GM18873 (cell line): ENCODE results near the gene CHMP4A.

Experiments
- ATAC-seq: cut with Tn5 transposase; IDR thresholded peaks from one replicate; pipeline ENCODE4 v1.9.1; 2021; ENCODE audit warnings: mild to moderate bottlenecking, moderate library complexity, moderate number of reproducible peaks; ENCODE audit not compliant: unreplicated experiment, low FRiP score

The CHMP4A gene

DNA sequence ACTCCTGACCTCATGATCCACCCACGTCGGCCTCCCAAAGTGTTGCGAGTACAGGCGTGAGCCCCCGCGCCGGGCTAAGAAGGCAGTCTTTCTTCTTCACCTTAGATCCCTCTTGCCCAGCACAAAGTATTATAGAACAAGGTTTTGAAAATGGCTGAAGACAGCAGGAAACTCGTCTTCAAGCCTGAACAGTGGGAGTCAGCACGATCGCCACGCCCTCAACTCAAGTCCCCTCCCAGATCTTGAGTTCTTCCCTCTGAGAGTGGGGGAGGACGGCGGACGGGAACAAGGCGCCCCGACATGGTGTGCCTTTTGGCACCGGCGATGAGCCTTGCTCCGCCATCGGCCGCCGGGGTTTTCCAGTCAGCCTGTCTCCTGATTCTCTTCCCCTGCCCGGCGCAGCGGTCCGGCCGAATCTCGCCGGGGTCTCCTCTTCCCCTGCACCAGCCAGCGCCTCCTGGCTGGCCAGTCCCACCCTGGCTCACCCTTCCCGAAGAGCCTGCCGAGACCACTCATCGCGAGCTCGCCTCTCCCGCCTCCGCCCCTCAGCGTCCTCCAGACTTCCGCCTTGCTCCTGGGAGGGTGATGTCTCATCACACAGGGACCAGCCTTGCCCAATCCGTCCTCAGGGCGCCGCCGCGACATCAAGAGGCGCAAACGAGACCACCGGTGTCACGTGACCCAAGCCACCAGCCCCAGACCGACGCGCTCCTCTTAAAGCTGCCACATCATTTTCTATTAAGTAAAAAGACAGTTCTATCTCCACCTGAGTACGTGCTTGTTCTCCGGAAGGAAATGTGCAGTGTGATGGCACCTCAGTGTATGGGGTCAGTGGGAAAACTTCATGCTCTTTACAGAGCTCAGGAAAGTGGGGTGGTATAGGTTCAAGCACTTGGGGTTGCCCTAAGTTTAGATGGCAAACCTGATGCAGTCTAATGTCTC is at the start of gene CHMP4A:
Gene CHMP4A (minus strand): TSS at position 565 of the 942 bp plus-strand sequence. CDS start 49 bp downstream, at position 516.
- peak; percentile 73 for ATAC-seq

- ATAC-seq, result no peak
These were observed 48.7 kb upstream of the CHMP4A start for GRCh38 chr14:24261969-24262327.

GRCh38 chr14:24261256-24261968 is 48.1 kb upstream of the CHMP4A start:
- ATAC-seq, result no peak

DNA sequence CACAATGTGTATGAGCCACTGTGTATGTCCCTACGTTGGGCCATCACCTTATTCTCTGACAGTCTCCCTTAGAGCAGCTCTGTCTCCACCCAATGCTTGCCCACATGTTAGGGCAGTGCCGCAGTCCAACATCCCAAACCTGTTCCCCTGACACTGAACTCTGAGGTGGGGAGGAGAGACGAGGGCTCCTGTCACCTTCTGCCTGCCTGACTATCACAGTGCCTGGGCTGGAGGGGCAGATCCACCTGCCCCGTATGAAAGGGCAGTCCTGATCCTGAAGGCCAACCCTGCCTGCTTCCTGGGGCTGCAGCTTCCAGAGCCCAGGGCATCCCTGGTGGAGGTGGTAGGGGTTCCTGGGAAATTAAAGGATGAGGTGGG is 47.5 kb upstream of the CHMP4A start:
- ATAC-seq, result no peak

DNA sequence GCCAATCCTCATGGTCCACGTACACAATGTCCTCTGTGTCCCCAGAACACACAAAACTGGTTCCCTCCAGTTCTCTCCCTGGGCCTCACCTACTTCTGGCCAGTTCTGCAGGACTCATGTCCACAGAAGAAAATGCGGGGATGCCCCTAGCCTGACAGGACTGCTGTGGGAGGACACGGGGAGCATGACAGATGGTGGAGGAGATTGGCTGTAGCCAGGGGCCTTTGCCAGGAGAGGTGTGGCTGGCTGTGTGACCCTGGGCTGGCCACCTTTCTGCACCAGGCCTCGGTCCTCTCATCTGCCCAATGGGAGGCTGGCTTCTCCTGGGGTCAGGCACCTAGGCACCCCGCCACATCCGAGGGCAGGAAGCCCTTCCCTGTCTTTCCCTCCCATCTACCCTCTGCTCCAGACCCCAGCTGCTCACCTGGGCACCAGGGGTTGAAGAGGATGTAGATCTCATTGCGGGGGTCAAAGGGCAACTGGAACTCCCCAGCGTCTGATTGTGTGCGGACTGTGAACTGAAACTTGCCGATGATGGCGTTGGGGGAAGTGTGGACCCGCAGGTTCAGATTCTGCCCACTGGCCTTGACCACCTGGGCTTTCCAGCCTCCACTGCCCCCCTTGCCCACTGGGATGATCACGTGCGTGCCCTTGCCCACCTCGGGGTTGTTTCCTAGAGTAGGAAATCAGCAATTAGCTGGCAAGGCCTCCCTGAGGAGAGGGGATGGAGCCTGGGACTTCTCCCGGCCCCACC is 46.9 kb upstream of the CHMP4A start:
- no peak for ATAC-seq

DNA sequence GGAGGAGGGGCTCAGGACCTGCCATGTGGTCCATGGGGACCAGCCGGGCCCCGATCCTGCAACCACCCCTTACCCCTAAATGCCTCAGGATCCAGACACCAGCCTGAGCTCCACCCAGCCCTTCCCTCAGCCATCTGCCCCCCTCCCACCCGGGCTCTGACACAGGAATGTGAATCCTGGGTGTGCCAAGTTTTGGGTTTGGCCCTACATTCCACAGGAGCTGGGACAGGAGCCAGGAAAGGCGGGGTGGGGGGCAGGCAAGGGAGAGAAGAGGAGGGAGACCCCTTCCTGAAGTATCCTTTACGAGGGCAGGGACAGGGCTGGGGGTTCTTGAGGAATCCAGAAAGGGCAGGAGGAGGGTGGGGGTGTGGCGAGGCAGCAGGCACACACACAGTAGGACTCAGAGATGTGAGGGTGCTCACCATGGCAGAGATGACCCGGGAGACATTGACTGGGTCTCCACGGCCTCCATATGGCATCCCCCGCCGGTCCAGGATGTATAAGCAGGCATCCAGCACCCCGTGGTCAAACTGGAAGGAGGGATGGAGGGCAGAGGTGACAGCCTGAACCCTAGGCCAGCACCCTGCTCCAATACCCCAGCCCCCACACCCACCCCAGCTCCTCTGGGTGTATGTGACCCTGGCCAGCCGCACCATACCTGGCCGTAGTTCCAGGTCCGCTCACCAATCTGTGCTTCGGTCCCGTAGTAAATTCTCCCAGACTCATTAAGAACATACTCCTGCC is 46.2 kb upstream of the CHMP4A start:
- no peak for ATAC-seq

GRCh38 chr14:24258548-24259265 is 45.4 kb upstream of the CHMP4A start:
- ATAC-seq, result no peak

DNA sequence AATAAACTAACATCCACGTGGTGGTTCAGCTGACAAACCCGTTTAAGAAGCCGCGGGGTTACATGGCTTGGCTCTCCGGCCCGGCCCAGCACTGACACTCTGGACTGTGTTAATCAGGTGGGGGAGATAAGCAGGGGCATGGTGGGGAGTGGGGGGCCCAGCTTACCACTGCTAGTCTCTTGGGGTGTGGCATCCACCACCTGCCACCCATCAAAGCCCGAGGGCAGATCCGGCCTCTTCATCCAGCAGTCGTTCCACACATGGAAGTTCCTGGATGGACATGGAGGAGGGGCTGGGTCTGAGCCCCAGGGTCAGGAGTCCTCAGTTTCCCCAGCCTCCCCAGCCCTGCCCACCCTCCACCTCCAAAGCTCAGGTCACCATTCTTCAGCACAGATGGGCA is 44.8 kb upstream of the CHMP4A start:
- no peak for ATAC-seq

DNA sequence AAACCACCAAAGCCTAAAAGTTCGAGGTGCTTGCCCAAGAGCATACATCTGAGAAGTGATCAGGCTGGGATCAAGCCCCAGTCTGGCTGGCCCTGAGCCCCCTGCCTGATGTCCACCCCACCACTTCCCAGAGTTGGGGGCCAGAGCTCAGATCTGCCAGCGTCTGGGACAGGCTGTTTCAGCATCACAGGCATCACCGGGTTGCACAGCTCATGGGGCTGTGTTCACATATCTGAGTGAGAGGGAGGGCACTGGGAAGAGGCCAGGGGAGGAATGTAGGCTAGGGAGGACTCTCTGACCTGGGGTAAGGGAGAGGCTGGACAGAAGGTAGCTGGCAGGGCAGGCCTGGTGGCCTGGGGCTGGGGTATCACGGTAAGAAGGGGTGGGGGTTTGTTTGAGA is 43.7 kb upstream of the CHMP4A start:
- no peak for ATAC-seq

- ATAC-seq, result no peak
These were observed 42.8 kb upstream of the CHMP4A start for GRCh38 chr14:24255931-24256711.

GRCh38 chr14:24255438-24255837 is 42.1 kb upstream of the CHMP4A start:
- no peak for ATAC-seq

GRCh38 chr14:24254630-24255392 is 41.5 kb upstream of the CHMP4A start:
- ATAC-seq, result no peak

- ATAC-seq, result no peak
These were observed 40.6 kb upstream of the CHMP4A start for GRCh38 chr14:24253936-24254335.

- ATAC-seq, result no peak
These were observed 39.2 kb upstream of the CHMP4A start for GRCh38 chr14:24252289-24253124.

- no peak for ATAC-seq
These were observed 38.6 kb upstream of the CHMP4A start for GRCh38 chr14:24251880-24252288.

- ATAC-seq, result no peak
These were observed 37.1 kb upstream of the CHMP4A start for GRCh38 chr14:24250354-24250753.
